ACC112 (cell line): ENCODE results near the gene CACNA2D2.

Experiments
- H2AFZ ChIP-seq: fragments of 200-600 bp; sonication (generic); one replicate; pipeline ENCODE4 v1.6.0; 2017; ENCODE audit warnings: antibody characterized with exemption, low read length; ENCODE audit not compliant: unreplicated experiment
- H3K27ac ChIP-seq: fragments of 200-600 bp; sonication (generic); 2 replicates; pipeline ENCODE4 v1.5.1; 2014; ENCODE audit warnings: low read depth, mild to moderate bottlenecking, antibody characterized with exemption, low read length, moderate library complexity
- H3K27me3 ChIP-seq: fragments of 200-600 bp; sonication (generic); 2 replicates; pipeline ENCODE4 v1.6.1; 2014; ENCODE audit warnings: mild to moderate bottlenecking, antibody characterized with exemption, low read length, moderate library complexity, mixed read lengths; ENCODE audit not compliant: insufficient read depth
- H3K36me3 ChIP-seq: fragments of 200-600 bp; sonication (generic); 2 replicates; pipeline ENCODE4 v1.6.1; 2016; ENCODE audit warnings: mild to moderate bottlenecking, antibody characterized with exemption, low read length, moderate library complexity, mixed read lengths; ENCODE audit not compliant: insufficient read depth
- H3K4me1 ChIP-seq: fragments of 200-600 bp; sonication (generic); one replicate; pipeline ENCODE4 v1.6.1; 2016; ENCODE audit warnings: low read length, mixed read lengths; ENCODE audit not compliant: insufficient read depth, unreplicated experiment, control insufficient read depth
- H3K4me3 ChIP-seq: fragments of 200-600 bp; sonication (generic); 2 replicates; pipeline ENCODE4 v1.5.1; 2014; ENCODE audit warnings: mild to moderate bottlenecking, low read depth, low read length
- H3K79me2 ChIP-seq: fragments of 200-600 bp; sonication (generic); one replicate; pipeline ENCODE4 v1.6.0; 2016; ENCODE audit warnings: low read length; ENCODE audit not compliant: control insufficient read depth, unreplicated experiment, insufficient read depth

The CACNA2D2 gene

GRCh38 chr3:50457988-50458387 is 45.4 kb downstream of the CACNA2D2 start:
- Histone ChIP-seq H3K27ac (no peak overlapping the region), H3K4me1 (no peaks in the 10 kb centered on the region), H3K79me2 (no peaks in the 10 kb centered on the region), H2AFZ (no peak overlapping the region), H3K36me3 (no peaks in the 10 kb centered on the region), H3K4me3 (no peak overlapping the region), H3K27me3 (peaks cover 43% of the 10 kb centered on the region)

GRCh38 chr3:50455161-50456018 is 48.0 kb downstream of the CACNA2D2 start:
- Histone ChIP-seq H2AFZ (no peak overlapping the region), H3K27ac (no peak overlapping the region), H3K4me1 (no peaks in the 10 kb centered on the region), H3K4me3 (no peak overlapping the region), H3K36me3 (no peaks in the 10 kb centered on the region), H3K27me3 (peaks cover 31% of the 10 kb centered on the region), H3K79me2 (no peaks in the 10 kb centered on the region)

- no peaks in the 10 kb centered on the region for H3K4me1 ChIP-seq
- peaks cover 31% of the 10 kb centered on the region for H3K27me3 ChIP-seq
- no peaks in the 10 kb centered on the region for H3K36me3 ChIP-seq
- H3K79me2 ChIP-seq = no peaks in the 10 kb centered on the region
- H2AFZ ChIP-seq = no peak overlapping the region
- no peak overlapping the region for H3K27ac ChIP-seq
- H3K4me3 ChIP-seq = no peak overlapping the region
These were observed 48.9 kb downstream of the CACNA2D2 start for GRCh38 chr3:50454481-50455070.

- Histone ChIP-seq H3K4me1 (no peaks in the 10 kb centered on the region), H3K27me3 (peaks cover 31% of the 10 kb centered on the region), H3K4me3 (no peak overlapping the region), H3K79me2 (no peaks in the 10 kb centered on the region), H3K27ac (no peak overlapping the region), H2AFZ (no peak overlapping the region), H3K36me3 (no peaks in the 10 kb centered on the region)
These were observed 49.5 kb downstream of the CACNA2D2 start for GRCh38 chr3:50453907-50454306.

- H3K27ac ChIP-seq = no peak overlapping the region
- no peaks in the 10 kb centered on the region for H3K79me2 ChIP-seq
- H3K4me1 ChIP-seq = no peaks in the 10 kb centered on the region
- H2AFZ ChIP-seq = no peak overlapping the region
- H3K36me3 ChIP-seq = no peaks in the 10 kb centered on the region
- H3K4me3 ChIP-seq = no peak overlapping the region
- H3K27me3 ChIP-seq = peaks cover 6% of the 10 kb centered on the region; the same call in 1 of the 2 replicates
These were observed 53.1 kb downstream of the CACNA2D2 start for GRCh38 chr3:50450209-50450921.

- no peaks in the 10 kb centered on the region for H3K27me3 ChIP-seq
- H3K79me2 ChIP-seq = no peaks in the 10 kb centered on the region
- no peaks in the 10 kb centered on the region for H3K4me1 ChIP-seq
- no peak overlapping the region for H2AFZ ChIP-seq
- H3K27ac ChIP-seq = no peak overlapping the region
- no peak overlapping the region for H3K4me3 ChIP-seq
- no peaks in the 10 kb centered on the region for H3K36me3 ChIP-seq
These were observed 54.5 kb downstream of the CACNA2D2 start for GRCh38 chr3:50448752-50449539.

- no peaks in the 10 kb centered on the region for H3K36me3 ChIP-seq
- H3K27me3 ChIP-seq = no peaks in the 10 kb centered on the region
- H2AFZ ChIP-seq = no peak overlapping the region
- H3K4me1 ChIP-seq = no peaks in the 10 kb centered on the region
- H3K27ac ChIP-seq = no peak overlapping the region
- H3K79me2 ChIP-seq = no peaks in the 10 kb centered on the region
- no peak overlapping the region for H3K4me3 ChIP-seq
These were observed 56.1 kb downstream of the CACNA2D2 start for GRCh38 chr3:50447290-50447840.

- Histone ChIP-seq H3K27me3 (no peaks in the 10 kb centered on the region), H3K4me3 (no peak overlapping the region), H2AFZ (no peak overlapping the region), H3K36me3 (no peaks in the 10 kb centered on the region), H3K27ac (no peak overlapping the region), H3K79me2 (no peaks in the 10 kb centered on the region), H3K4me1 (no peaks in the 10 kb centered on the region)
These were observed 57.5 kb downstream of the CACNA2D2 start for GRCh38 chr3:50445919-50446318.

GRCh38 chr3:50444782-50445181 is 58.7 kb downstream of the CACNA2D2 start:
- H2AFZ ChIP-seq = no peak overlapping the region
- H3K36me3 ChIP-seq = no peaks in the 10 kb centered on the region
- no peaks in the 10 kb centered on the region for H3K79me2 ChIP-seq
- H3K27ac ChIP-seq = no peak overlapping the region
- no peaks in the 10 kb centered on the region for H3K4me1 ChIP-seq
- no peaks in the 10 kb centered on the region for H3K27me3 ChIP-seq
- no peak overlapping the region for H3K4me3 ChIP-seq

GRCh38 chr3:50444213-50444612 is 59.2 kb downstream of the CACNA2D2 start:
- H3K27ac ChIP-seq = no peak overlapping the region
- H3K79me2 ChIP-seq = no peaks in the 10 kb centered on the region
- H3K27me3 ChIP-seq = no peaks in the 10 kb centered on the region
- H2AFZ ChIP-seq = no peak overlapping the region
- no peaks in the 10 kb centered on the region for H3K36me3 ChIP-seq
- no peak overlapping the region for H3K4me3 ChIP-seq
- no peaks in the 10 kb centered on the region for H3K4me1 ChIP-seq
